ENCODE measurements around the gene CHCHD10.

- no peak for TF ChIP-seq CTCF (conservative IDR thresholded peaks at IDR 0.05; ENCODE audit: low read depth, low read length)
- TF ChIP-seq EZH2 (IDR thresholded peaks at IDR 0.05; ENCODE audit: borderline replicate concordance, low read depth, low read length, poor library complexity, severe bottlenecking) = no peak
These were observed 12.5 kb upstream of the CHCHD10 start for GRCh38 chr22:23780146-23780748.
